ENCODE data around the gene RCE1.

RCE1 gene

DNA sequence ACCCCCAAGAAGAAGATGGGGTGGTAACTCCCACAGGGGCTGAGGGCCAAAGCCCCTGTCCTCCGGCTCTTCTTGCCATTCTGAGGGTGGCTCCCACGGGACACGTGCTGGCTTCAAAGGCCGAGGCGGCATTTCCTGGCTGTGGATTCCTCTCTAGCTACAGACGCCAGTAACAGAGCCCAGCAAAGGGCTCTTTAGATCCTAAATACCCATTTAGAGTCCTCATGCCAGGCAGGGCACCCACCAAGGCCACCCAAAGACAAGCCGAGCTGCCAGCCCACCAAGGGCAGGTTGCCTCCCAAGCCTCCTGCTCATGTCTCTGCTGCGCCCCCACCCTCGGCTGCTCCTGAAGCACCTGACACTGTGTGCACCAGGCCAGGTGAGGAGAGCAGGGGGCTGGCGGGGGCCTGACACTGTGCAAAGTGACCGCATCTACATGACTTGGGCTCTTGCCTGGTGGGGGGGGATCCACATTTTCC is 19.4 kb downstream of the RCE1 start:
- no peaks in the 10 kb centered on the region for H3K27me3 ChIP-seq (ENCODE audit: insufficient read depth, poor library complexity, severe bottlenecking)
- TF ChIP-seq SPI1 (IDR thresholded peaks at IDR 0.05; ENCODE audit: borderline replicate concordance, low read depth) = no peak
- no peak for TF ChIP-seq GABPA (IDR thresholded peaks at IDR 0.05; ENCODE audit: low read depth)
- no peak for TF ChIP-seq POLR2AphosphoS5 (IDR thresholded peaks at IDR 0.05; ENCODE audit: low read depth)
- TF ChIP-seq, protein P1, sequence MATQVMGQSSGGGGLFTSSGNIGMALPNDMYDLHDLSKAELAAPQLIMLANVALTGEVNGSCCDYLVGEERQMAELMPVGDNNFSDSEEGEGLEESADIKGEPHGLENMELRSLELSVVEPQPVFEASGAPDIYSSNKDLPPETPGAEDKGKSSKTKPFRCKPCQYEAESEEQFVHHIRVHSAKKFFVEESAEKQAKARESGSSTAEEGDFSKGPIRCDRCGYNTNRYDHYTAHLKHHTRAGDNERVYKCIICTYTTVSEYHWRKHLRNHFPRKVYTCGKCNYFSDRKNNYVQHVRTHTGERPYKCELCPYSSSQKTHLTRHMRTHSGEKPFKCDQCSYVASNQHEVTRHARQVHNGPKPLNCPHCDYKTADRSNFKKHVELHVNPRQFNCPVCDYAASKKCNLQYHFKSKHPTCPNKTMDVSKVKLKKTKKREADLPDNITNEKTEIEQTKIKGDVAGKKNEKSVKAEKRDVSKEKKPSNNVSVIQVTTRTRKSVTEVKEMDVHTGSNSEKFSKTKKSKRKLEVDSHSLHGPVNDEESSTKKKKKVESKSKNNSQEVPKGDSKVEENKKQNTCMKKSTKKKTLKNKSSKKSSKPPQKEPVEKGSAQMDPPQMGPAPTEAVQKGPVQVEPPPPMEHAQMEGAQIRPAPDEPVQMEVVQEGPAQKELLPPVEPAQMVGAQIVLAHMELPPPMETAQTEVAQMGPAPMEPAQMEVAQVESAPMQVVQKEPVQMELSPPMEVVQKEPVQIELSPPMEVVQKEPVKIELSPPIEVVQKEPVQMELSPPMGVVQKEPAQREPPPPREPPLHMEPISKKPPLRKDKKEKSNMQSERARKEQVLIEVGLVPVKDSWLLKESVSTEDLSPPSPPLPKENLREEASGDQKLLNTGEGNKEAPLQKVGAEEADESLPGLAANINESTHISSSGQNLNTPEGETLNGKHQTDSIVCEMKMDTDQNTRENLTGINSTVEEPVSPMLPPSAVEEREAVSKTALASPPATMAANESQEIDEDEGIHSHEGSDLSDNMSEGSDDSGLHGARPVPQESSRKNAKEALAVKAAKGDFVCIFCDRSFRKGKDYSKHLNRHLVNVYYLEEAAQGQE (IDR thresholded peaks at IDR 0.05; ENCODE audit: insufficient replicate concordance, low read depth) = no peak
- TF ChIP-seq, protein P2, sequence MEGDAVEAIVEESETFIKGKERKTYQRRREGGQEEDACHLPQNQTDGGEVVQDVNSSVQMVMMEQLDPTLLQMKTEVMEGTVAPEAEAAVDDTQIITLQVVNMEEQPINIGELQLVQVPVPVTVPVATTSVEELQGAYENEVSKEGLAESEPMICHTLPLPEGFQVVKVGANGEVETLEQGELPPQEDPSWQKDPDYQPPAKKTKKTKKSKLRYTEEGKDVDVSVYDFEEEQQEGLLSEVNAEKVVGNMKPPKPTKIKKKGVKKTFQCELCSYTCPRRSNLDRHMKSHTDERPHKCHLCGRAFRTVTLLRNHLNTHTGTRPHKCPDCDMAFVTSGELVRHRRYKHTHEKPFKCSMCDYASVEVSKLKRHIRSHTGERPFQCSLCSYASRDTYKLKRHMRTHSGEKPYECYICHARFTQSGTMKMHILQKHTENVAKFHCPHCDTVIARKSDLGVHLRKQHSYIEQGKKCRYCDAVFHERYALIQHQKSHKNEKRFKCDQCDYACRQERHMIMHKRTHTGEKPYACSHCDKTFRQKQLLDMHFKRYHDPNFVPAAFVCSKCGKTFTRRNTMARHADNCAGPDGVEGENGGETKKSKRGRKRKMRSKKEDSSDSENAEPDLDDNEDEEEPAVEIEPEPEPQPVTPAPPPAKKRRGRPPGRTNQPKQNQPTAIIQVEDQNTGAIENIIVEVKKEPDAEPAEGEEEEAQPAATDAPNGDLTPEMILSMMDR (IDR thresholded peaks at IDR 0.05; ENCODE audit: insufficient read depth, low read length) = no peak

DNA sequence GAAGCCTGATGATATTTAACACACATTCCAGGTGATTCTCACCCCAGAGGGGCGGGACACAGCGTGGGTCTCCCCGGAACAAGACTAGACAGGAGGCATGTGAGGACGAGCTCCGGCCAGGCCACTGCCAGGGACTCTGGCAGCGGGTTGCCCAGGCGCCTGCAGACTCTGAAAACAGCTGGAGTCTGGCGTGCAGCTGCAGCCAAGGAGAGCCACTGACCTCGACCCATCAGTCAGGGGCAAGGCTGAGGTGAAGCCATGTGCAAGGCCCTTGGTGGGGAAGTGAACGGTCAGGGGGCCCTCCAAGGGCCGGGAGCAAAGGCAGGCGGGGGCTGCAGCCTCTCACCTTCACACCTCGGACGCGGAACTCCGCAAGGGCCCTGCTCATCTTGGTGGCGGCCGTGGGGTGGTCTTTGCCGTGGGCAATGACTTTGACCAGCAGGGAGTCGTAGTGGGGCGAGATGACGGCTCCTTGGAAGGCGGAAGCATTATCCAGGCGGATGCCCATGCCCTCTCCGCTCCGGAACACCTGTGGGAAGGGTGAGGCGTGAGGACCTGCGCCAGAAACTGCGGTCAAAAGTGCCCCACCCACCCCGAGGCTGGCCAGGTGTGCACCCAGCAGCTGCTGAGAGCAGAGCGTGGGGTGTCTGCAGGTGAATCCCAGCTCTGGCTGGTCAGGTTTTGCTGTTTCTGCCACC is 20.3 kb downstream of the RCE1 start:
- no peak for DNase-seq (ENCODE audit: low read depth in 1 of 2, low spot score in 1 of 2)
- no peaks in the 10 kb centered on the region for H3K27me3 ChIP-seq (ENCODE audit: insufficient read depth, poor library complexity, severe bottlenecking)
- no peak for TF ChIP-seq SPI1 (IDR thresholded peaks at IDR 0.05; ENCODE audit: borderline replicate concordance, low read depth)
- TF ChIP-seq, protein P1 (IDR thresholded peaks at IDR 0.05; ENCODE audit: insufficient replicate concordance, low read depth) = no peak
- TF ChIP-seq, protein P2 (IDR thresholded peaks at IDR 0.05; ENCODE audit: insufficient read depth, low read length) = no peak
- TF ChIP-seq GABPA (IDR thresholded peaks at IDR 0.05; ENCODE audit: low read depth) = no peak
- no peak for TF ChIP-seq POLR2AphosphoS5 (IDR thresholded peaks at IDR 0.05; ENCODE audit: low read depth)
- H3K4me3 ChIP-seq (replicated peaks; ENCODE audit: insufficient read depth, low read length) = no peak overlapping the region
- no peak overlapping the region for H3K27ac ChIP-seq (replicated peaks)

More for the DNA sequence above, 19.4 kb downstream of the RCE1 start:
- Histone ChIP-seq H3K27ac (replicated peaks) (no peak overlapping the region), H3K4me3 (replicated peaks; ENCODE audit: insufficient read depth, low read length) (no peak overlapping the region)
- DNase-seq (ENCODE audit: low read depth in 1 of 2, low spot score in 1 of 2) = no peak

DNA sequence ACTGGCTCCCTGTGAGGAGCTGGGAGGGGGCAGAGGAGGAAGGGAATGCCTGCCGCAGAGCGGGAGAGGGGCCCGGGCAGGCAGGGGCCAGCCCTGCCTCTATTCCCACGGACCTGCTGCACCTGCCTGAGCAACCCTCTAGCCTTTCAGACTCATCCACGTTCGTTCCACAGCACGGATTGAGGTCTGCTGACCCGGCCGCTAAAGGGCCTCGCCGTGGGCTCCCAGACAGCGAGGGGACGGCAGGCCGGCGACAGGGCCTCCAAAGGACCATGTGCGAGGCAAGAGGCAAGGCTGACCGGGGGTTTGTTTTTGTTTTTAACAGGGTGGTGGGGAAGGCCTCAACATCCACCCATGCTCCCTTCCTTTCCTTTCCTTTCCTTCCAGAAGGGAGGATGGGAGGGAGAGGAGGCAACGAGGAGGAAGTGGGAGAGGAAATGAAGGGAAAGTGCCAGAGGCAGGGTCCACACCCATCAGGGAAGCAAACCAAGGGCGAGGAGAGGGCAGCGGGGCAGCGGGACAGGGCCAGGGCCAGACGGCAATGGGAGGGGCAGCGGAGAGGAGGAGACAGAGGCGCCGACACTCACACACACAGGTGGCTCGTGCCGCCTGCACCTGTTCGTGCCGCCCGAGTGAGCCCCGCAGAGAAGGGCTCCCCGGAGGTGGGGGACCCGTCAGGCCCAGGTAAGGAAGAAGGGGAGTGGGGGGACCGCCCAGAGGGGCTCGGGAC is 21.1 kb downstream of the RCE1 start:
- Histone ChIP-seq H3K4me3 (replicated peaks; ENCODE audit: insufficient read depth, low read length) (no peak overlapping the region), H3K27me3 (ENCODE audit: insufficient read depth, poor library complexity, severe bottlenecking) (no peaks in the 10 kb centered on the region), H3K27ac (replicated peaks) (no peak overlapping the region)
- TF ChIP-seq POLR2AphosphoS5 (IDR thresholded peaks at IDR 0.05; ENCODE audit: low read depth) (no peak), SPI1 (IDR thresholded peaks at IDR 0.05; ENCODE audit: borderline replicate concordance, low read depth) (no peak), GABPA (IDR thresholded peaks at IDR 0.05; ENCODE audit: low read depth) (no peak)
- TF ChIP-seq, protein P2 (IDR thresholded peaks at IDR 0.05; ENCODE audit: insufficient read depth, low read length) = no peak
- TF ChIP-seq, protein P1 (IDR thresholded peaks at IDR 0.05; ENCODE audit: insufficient replicate concordance, low read depth) = no peak
- no peak for DNase-seq (ENCODE audit: low read depth in 1 of 2, low spot score in 1 of 2)

Data from HL-60 (cell line).